Left hindlimb (tissue), 1 donor: ENCODE data around the gene GCNT2.
"Not testable (repeated sequence)": the region's sequence is repeated elsewhere in the genome, so short reads cannot be mapped to it uniquely, and the experiment has no call there.

Experiments
- DNase-seq: peaks from one replicate; pipeline ENCODE4 v3.0.0-alpha.2; 2018

Gene GCNT2

DNA sequence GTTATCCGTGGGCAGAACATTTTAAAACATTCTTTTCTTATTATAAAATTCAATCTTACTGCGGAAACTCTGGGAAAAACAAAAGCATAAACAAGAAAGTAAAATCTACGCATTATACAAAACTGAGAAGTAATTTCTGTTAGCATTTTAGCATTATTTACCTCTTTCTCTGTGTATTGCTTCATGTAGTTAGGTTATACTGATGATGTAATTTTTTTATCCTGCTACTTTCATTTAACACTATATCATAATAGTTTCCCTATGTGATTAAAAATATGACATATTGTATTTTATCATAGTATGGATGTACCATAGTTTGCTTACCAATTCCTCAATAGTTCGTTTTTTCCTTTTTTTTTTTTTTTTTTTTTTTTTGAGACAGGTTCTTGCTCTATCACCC lies 4.2 kb upstream of the GCNT2 start:
- no peak for DNase-seq

DNA sequence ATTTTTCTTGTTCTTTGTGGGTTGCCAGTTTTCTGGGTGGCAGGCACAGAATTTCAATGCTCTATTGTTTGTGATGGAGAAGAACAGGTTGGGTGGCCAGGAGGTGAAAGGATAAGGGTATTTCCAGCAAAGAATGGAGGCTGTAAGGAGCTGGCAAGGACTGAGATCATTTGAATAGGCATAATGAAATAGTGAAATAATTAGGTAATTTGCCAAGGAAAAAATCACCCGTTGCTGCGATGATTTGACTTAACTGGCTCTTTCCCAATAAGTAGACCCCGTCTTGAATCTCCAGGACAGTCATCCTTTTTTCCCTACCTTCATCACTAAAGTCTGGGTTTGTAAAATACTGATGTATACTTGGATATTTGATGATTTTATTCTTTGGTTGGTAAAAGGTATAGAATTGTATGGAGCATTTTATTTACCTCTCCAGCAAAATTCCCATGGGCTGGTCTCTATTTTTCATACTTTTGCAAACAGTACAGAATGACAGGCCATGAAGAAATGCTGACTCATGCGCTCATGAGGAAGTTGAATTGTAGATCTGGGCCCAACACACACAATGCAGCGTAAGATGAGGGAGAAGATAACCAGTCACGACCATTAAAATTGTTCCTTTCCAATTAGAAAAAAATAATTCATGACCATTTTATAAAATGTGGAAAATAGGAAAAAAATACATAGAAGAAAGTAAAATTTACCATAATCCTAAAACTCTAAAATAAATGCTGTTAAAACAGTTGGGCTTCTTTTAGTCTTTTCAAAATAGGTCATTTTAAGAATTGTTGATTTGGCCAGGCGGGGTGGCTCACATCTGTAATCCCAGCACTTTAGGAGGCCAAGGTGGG lies 2.4 kb upstream of the GCNT2 start:
- no peak for DNase-seq

DNA sequence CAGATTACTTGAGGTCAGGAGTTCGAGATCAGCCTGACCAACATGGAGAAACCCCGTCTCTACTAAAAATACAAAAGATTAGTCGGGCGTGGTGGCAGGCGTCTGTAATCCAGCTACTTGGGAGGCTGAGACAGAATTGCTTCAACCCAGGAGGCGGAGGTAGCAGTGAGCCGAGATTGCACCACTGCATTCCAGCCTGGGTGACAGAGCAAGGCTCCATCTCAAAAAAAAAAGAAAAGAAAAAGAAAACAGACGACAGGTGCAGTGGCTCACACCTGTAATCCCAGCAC lies 1.8 kb upstream of the GCNT2 start:
- DNase-seq, result not testable (repeated sequence)

DNA sequence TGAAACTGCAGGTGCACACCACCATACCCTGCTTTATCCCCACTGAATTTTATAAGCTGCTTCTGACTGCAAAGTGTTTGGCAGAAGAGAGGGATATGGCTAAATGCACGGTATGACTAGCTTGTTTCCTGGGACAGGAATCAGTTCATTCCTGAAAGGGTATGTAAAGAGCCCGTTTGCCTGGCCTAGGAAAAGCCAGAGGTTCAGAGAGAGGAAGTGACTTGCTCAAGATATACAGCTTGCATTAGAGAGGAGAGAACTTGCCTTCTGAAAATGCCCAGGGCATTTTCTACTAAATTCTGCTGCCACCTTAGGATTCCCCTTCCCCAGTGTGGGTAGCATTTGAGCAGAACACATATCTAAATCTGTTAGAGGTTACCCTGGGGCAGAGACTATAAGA lies 683 bp upstream of the GCNT2 start:
- no peak for DNase-seq

DNA sequence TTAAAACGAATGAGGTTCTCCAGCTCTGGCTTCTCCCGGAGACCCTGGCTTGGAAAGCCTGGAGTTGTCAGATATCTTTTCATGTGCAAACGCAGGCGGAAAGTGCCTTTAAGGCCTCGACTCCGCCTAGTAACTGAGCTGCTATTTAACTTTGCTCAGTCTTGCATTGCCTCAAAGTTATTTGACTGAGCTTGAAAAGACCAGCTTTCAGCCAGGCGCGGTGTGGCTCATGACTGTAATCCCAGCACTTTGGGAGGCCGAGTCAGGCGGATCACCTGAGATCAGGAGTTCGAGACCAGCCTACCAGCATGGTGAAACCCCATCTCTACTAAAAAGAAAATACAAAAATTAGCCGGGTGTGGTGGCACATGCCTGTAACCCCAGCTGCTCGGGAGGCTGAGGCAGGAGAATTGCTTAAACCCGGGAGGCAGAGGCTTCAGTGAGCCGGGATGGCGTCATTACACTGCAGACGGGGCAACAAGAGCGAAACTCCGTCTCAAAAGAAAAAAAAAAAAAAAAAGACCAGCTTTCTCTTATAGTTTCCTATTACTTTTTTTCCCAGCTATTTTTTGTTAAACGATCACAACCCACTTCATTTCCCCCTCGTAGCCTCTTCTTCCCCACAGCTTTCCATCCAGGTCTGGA lies 1.9 kb downstream of the GCNT2 start:
- no peak for DNase-seq

- no peak for DNase-seq
Measured at GRCh38 chr6:10526156-10526555, 5.0 kb downstream of the GCNT2 start.

- no peak for DNase-seq
Measured at GRCh38 chr6:10528158-10528981, 7.2 kb downstream of the GCNT2 start.

DNA sequence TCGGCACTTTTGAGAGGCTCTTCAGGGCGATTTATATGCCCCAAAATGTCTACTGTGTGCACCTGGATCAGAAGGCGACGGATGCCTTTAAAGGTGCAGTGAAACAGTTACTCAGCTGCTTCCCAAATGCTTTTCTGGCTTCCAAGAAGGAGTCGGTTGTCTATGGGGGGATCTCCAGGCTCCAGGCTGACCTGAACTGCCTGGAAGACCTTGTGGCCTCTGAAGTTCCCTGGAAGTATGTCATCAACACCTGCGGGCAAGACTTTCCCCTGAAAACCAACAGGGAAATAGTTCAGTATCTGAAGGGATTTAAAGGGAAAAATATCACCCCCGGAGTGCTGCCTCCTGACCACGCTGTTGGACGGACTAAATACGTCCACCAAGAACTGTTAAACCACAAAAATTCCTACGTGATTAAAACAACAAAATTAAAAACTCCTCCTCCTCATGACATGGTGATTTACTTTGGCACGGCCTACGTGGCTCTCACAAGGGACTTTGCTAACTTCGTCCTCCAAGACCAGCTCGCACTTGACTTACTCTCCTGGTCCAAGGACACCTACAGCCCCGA lies 8.2 kb downstream of the GCNT2 start:
- DNase-seq, result no peak

DNA sequence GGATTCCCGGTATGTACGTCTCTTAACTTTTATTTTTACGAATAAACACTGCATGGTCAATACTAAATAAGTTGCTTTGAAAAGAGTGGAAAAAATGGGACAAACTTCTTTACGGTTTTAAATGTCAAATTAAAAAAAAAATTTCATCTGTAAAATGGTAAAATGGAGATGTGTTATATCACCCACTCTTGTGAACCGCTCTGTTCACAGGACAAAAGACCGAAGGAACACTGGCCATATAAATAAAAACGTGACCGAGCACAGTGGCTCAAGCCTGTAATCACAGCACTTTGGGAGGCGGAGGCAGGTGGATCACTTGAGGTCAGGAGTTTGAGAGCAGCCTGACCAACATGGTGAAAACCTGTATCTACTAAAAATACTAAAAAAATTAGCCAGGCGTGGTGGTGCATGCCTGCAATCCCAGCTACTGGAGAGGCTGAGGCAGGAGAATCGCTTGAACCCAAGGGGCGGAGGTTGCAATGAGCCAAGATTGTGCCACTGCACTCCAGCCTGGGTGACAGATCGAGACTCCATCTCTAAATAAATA lies 8.8 kb downstream of the GCNT2 start:
- DNase-seq, result not testable (repeated sequence)

- no peak for DNase-seq
Measured at GRCh38 chr6:10531503-10531902, 10.4 kb downstream of the GCNT2 start.

GRCh38 chr6:10531942-10532341 lies 10.8 kb downstream of the GCNT2 start:
- no peak for DNase-seq

DNA sequence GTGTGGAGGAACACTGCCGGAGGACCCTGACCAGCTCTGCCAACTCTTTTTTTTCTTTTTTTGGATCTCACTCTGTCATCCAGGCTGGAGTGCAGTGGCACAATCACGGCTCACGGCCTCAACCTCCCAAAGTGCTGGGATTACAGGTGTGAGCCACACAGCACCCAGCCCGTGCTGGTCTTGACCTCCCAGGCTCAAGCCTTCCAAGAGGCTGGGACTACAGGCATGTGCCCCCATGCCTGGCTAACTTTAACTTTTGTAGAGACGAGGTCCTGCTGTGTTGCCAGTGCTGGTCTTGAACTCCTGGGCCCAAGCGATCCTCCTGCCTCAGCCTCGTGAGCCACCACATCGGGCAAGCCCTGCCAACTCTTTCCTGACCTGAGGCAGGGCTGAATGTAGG lies 11.2 kb downstream of the GCNT2 start:
- DNase-seq, result no peak

- DNase-seq, result no peak
Measured at GRCh38 chr6:10534419-10534762, 13.2 kb downstream of the GCNT2 start.

GRCh38 chr6:10535193-10535592 lies 14.0 kb downstream of the GCNT2 start:
- no peak for DNase-seq

- DNase-seq, result no peak
Measured at GRCh38 chr6:10537726-10538125, 16.6 kb downstream of the GCNT2 start.

DNA sequence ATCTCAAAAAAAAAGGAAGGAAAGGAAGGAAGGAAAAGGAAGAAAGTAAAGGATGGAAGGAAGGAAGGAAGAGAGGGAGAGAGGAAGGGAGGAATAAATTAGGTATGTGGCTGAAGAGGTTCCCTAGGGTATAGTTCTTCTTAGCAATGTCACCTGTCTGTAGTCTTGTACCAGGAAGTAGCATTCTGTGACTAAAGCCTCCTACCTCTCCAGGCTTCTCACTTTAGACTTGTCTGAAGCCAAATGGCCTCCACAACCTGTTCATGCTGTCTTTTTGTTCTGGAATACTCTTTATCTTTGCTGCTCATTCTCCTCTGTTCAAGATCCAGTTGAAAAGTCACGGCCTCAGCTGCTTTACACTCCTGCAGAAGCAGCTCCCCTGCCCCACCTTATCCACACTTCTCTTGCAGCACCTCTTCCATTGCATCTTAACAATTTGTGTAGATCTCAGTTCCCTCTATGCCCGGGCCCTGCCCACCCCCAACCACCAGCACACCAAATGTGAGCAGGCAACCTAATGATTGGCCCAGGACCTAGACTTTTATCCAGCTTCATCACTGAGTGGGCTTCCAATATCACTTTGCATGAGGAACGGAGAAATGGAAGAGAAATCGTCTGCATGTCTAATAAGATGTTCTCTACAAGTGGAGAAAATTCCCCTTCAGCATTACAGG lies 19.1 kb downstream of the GCNT2 start:
- DNase-seq, result no peak

- DNase-seq, result no peak
Measured at GRCh38 chr6:10541591-10541990, 20.4 kb downstream of the GCNT2 start.

DNA sequence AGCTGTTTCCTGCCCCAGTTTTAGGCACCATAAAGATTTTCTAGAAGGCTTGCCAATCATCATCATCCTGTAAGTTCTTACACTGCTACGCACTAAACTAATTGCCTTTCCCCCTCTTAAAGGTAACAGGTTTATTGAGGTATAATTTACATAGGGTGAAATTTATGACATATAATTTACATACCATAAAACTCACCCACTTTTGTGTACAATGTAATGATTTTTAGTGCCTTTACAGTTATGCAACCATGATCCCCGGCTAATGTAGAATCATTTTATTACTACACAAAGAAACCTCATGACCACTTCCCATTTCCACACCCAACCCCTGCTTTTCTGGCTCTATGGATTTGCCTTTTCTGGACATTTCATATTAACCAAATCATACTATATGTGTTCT lies 21.1 kb downstream of the GCNT2 start:
- DNase-seq, result no peak

DNA sequence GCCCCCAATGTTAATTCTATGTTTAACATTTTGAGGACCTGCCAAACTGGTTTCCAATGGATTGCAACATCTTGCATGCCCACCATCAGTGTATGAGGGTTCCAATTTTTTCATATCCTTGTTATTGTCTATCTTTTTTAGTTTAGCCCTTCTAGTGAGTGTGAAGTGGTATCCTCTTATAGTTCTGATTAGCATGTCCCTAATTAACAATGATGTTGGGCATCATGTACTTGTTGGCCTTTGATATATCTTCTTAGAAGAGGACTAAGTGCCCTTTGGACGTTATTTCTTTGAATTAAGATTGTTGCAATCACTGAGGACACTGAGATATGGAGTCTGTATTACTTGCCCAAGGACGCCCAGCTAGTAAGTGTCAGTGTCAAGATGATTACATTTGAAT lies 22.3 kb downstream of the GCNT2 start:
- DNase-seq, result no peak

- no peak for DNase-seq
Measured at GRCh38 chr6:10545482-10545881, 24.3 kb downstream of the GCNT2 start.

GRCh38 chr6:10547809-10548208 lies 26.7 kb downstream of the GCNT2 start:
- DNase-seq, result no peak

DNA sequence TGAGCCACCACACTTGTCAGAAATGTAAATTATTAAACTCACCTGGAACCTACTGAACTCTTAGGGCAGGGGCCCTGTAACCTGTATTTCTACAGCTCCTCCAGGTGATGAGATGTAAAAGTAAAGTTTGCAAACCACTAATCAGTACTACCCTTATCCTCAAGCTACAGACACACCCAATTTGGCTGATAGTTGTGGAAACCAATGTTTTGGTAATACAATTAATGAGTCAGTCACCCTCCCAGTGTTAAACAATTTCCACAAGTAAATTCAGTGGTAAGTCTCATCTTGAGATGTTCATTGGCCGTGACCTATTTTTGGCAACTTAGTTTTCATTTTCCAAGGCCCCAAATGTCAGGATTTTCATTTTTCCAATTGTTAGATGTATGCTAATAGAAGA lies 29.6 kb downstream of the GCNT2 start:
- DNase-seq, result no peak
